DOHH2 (cell line): Measurements from ENCODE around the gene LRMDA.

ENCODE experiments used
- EZH2phosphoT487 ChIP-seq: fragments of 200-600 bp; sonication (generic); IDR thresholded peaks from 2 replicates; pipeline ENCODE4 v1.6.1; 2017; ENCODE audit warnings: borderline replicate concordance, mild to moderate bottlenecking, antibody characterized with exemption, low read length, moderate library complexity, mixed read lengths
- TF ChIP-seq, protein P1 (sequence below): fragments of 200-600 bp; sonication (generic); IDR thresholded peaks from one replicate; pipeline ENCODE4 v1.5.1; 2014; ENCODE audit warnings: antibody characterized with exemption, mild to moderate bottlenecking, low read depth, low read length; ENCODE audit not compliant: poor library complexity, severe bottlenecking

DNA sequence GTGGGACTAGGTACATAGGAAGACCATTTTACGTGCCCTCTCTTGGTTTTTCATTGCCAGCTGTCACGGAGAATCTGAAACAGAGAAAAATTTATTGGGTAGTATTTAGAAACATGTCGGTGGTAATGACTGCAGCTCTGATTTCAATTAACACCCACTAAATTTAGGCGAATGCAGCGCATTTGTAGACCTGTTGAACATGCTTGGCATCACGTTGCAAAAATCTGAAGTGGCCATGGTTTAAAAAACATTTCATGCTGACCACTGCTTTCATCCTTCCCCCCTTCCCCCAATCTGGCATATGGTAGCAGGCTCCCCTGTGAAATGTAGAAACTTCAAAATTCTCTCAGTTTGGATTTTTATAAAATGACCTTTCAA, 34.0 kb downstream of the LRMDA start:
- TF ChIP-seq, protein P1, sequence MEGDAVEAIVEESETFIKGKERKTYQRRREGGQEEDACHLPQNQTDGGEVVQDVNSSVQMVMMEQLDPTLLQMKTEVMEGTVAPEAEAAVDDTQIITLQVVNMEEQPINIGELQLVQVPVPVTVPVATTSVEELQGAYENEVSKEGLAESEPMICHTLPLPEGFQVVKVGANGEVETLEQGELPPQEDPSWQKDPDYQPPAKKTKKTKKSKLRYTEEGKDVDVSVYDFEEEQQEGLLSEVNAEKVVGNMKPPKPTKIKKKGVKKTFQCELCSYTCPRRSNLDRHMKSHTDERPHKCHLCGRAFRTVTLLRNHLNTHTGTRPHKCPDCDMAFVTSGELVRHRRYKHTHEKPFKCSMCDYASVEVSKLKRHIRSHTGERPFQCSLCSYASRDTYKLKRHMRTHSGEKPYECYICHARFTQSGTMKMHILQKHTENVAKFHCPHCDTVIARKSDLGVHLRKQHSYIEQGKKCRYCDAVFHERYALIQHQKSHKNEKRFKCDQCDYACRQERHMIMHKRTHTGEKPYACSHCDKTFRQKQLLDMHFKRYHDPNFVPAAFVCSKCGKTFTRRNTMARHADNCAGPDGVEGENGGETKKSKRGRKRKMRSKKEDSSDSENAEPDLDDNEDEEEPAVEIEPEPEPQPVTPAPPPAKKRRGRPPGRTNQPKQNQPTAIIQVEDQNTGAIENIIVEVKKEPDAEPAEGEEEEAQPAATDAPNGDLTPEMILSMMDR: no peak
- no peak for TF ChIP-seq EZH2phosphoT487
